Keratinocyte (primary cell): Measurements from ENCODE around the gene KCNIP3.

Experiments used
- CTCF ChIP-seq, 3 experiments: IDR thresholded peaks in 1 of 3; conservative IDR thresholded peaks in 1 of 3; optimal IDR thresholded peaks in 1 of 3; 2 replicates in 2 of 3; 3 replicates in 1 of 3; pipeline versions ENCODE3 to v1.5.1; 2011; ENCODE audit warnings: low read length in 3 of 3, mild to moderate bottlenecking in 3 of 3, moderate library complexity in 2 of 3, control low read depth in 1 of 3, inconsistent platforms in 1 of 3; ENCODE audit not compliant: insufficient read depth in 2 of 3; ENCODE audit errors: extremely low read depth in 1 of 3
- EZH2 ChIP-seq: IDR thresholded peaks from one replicate; pipeline ENCODE4 v1.6.1; 2012; ENCODE audit warnings: inconsistent platforms, mild to moderate bottlenecking, low read length, moderate library complexity

- TF ChIP-seq CTCF (optimal IDR thresholded peaks at IDR 0.05 in 1 of 3, IDR thresholded peaks at IDR 0.05 in 1 of 3, conservative IDR thresholded peaks at IDR 0.05 in 1 of 3; ENCODE audit: extremely low read depth in 1 of 3, insufficient read depth in 2 of 3, low read length in 3 of 3) (peak; percentile 75 to 86 (median 86)), EZH2 (no peak)
Observed at GRCh38 chr2:95345563-95346230, 48.5 kb downstream of the KCNIP3 start.
